GM18520 (cell line): ENCODE results near the gene UBR2.
"Not testable (repeated sequence)": the region's sequence is repeated elsewhere in the genome, so short reads cannot be mapped to it uniquely, and the experiment has no call there.

Experiments
- ATAC-seq: cut with Tn5 transposase; IDR thresholded peaks from one replicate; pipeline ENCODE4 v1.9.1; 2021; ENCODE audit not compliant: unreplicated experiment

The UBR2 gene

DNA sequence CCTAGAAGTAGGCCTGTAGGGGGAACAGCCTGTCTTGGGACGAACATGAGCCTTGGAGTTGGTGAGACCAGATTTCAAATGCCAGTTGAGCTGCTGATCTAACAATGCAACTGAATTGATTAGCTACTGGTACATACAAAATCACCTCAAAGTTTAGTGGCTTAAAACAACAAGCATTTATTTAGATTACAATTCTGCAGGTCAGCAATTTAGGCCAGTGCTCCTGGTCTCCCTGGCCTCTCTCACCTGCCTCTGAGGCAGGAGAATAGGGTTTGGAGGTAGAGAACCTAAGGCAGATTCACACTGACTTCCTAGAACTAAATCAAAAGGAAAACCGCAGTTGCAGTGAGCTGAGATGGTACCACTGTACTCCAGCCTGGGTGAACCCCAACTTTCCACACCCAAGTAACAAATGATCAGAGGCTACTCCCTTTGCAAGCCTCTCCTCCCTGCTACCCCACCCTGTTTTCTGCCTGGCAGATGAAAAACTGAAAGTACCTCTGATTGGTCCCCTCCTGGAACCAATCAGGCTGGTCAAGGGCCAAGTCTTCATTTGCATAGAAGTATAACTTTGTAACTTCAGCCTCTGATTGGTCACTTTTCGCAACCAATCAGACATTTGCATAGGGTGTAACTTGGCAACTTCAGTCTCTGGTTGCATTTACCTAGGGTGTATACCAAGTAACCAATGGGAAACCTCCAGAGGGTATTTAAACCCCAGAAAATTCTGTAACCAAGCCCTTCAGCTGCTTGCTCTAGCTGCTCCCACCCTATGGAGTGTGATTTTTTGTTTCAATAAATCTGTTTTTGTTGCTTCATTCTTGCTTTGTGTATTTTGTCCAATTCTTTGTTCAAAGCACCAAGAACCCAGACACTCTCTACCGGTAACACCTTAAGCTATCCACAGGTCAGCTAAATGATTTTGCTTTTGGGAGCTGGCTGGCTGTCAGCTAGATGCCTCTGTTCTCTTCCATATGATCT, 8.1 kb upstream of the UBR2 start:
- no peak for ATAC-seq

- ATAC-seq = no peak
These were observed 7.4 kb upstream of the UBR2 start for GRCh38 chr6:42556462-42556861.

GRCh38 chr6:42559276-42559675, 4.6 kb upstream of the UBR2 start:
- not testable (repeated sequence) for ATAC-seq

- ATAC-seq = no peak
These were observed 1.8 kb upstream of the UBR2 start for GRCh38 chr6:42561986-42562385.

DNA sequence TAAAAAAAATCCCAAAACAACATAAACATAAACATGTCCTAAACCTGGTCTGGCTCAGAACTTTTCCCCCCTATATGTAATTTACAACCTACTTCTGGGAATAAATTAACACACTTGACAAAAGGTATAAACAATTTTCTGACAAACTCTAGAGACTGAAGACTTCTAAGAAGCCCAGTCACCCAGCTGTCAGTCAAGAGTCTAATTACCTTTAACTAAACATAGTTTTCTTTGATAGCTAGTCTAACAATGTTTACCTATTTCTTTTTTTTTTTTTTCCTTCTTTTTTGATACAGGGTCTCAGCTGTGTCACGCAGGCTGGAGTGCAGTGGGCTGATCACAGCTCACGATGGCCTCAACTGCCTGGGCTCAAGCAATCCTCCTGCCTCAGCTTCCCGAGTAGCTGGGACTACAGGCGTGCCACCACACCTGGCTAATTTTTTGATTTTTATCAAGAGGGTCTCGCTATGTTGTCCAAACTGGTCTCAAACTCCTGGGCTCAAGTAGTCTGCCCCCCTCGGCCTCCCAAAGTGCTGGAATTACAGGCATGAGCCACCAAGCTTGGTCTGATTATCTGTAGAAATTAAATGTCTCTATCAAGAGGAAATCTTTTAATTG, 932 bp upstream of the UBR2 start:
- no peak for ATAC-seq

GRCh38 chr6:42564506-42564825, 637 bp downstream of the UBR2 start:
- peak; percentile 1 for ATAC-seq

DNA sequence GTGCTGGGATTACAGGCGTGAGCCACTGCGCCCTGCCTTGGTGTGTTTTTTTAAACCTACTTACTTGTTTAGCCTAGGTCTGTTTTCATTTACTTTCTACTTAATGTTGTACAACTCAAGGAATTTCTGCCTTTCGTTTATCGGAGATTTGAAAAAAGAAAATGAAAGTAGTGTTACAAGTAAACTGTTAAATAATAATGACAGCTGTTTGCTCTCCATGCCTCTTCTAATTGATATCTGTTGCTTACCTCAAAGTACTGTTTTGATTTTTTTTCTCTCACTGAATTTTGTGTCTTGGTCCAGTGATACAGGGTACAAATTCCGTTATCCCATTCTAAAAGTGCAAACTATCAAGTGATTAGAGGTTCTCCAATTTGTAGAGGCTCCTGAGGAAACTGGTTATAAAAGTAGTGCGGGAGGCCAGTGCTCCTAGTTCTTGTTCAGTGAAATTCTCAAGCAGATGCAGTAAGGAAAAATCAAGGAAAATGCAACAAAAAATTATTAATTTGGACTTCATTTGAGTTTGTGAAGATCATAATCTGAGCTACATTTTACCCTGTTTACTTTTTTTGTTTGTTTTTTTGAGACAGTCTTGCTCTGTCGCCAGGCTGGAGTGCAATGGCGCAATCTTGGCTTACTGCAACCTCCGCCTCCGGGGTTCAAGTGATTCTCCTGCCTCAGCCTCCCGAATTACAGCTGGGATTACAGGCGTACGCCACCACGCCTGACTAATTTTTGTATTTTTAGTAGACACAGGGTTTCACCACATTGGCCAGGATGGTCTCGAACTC, 2.2 kb downstream of the UBR2 start:
- ATAC-seq = no peak

DNA sequence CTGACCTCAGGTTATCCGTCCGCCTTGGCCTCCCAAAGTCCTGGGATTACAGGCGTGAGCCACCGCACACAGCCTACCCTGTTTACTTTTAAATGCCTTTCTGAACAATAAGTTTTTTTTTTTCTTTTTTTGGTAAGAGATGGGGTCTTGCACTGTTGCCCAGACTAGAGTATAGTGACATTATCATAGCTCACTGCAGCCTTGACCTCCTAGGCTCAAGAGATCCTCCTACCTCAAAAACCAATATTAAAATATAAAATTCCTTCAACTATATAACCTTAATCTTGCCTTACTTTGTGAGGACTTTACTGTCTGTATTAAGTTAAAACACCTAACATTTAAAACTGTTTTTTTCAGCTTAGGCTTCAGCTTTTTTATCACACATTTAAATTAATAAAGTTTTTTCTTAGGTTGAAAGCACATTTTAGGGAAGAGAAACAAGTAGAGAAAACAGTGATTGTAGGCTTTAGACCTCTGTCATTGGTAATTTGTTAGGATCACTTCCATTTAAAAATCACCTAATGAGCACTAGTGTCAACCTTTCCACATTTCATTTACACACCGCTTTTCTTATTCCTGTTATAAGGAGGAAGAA, 2.9 kb downstream of the UBR2 start:
- ATAC-seq = no peak

GRCh38 chr6:42567237-42567636, 3.4 kb downstream of the UBR2 start:
- not testable (repeated sequence) for ATAC-seq

- no peak for ATAC-seq
These were observed 5.5 kb downstream of the UBR2 start for GRCh38 chr6:42569102-42570028.

- ATAC-seq = peak; percentile 6
These were observed 7.9 kb downstream of the UBR2 start for GRCh38 chr6:42571611-42572342.

DNA sequence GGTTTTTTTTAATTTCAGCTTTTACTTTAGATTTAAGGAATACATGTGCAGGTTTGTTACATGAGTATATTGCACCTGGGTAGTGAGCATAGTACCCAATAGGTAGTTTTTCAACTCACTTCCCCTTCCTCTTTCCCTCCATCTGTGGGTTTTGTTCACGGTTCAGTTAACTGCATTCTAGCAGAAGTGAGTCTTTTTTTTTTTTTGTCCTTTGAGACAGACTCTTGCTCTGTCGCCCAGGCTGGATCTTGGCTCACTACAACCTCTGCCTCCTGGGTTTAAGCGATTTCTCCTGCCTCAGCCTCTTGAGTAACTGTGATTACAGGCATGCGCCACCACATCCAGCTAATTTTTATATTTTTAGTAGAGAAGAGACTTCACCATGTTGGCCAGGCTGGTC, 8.7 kb downstream of the UBR2 start:
- peak; percentile 69 for ATAC-seq

GRCh38 chr6:42576538-42576937, 12.7 kb downstream of the UBR2 start:
- not testable (repeated sequence) for ATAC-seq

DNA sequence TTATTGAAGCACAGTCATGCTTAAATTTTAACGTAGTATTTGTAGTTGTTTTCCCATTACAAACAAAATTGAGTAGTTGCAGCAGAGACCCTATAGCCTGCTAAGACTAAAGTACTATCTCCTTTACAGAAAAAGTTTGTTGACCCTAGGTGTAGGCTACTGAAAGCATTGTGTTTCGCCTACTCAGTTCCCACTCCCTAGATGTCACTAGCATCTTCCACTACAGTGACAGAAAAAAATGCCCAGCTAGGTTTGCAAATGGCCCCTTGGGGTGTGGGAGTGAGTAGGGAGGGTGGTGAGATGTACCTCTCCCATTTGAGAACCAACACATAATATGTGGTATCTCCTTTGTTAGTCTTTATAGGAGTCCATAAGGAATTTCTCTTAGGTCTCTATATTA, 34.5 kb downstream of the UBR2 start:
- no peak for ATAC-seq

DNA sequence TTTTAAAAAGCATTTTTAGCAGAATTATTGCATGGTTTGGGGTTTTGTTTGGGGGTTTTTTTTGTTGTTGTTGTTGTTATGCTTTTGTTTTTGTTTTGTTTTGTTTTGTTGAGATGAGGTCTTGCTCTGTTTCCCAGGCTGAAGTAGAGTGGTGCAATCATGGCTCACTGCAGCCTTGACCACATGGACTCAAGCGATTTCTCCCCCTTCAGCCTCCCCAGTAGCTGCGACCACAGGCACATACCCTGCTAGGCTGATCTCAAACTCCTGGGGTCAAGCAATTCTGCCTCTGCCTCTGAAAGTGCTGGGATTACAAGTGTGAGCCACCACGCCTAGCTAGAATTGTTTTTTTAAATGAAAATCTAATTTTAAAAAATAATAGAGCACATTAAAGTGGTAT, 35.7 kb downstream of the UBR2 start:
- ATAC-seq = no peak

GRCh38 chr6:42604150-42604549, 40.3 kb downstream of the UBR2 start:
- ATAC-seq = no peak

DNA sequence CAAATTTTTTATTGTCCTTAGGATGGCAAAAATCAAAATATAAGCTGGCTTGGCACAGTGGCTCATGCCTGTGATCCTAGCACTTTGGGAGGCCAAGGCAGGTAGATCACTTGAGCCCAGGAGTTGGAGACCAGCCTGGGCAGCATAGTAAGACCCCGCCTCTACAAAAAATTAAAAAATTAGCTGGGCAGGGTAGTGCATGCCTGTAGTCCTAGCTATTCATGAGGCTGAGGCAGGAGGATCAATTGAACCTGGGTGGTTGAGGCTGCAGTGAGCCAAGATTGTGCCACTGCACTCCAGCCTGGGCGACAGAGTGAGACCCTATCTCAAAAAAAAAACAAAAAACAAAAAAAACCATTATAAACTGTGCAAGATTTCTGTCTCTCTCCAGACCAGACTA, 40.9 kb downstream of the UBR2 start:
- ATAC-seq = not testable (repeated sequence)

DNA sequence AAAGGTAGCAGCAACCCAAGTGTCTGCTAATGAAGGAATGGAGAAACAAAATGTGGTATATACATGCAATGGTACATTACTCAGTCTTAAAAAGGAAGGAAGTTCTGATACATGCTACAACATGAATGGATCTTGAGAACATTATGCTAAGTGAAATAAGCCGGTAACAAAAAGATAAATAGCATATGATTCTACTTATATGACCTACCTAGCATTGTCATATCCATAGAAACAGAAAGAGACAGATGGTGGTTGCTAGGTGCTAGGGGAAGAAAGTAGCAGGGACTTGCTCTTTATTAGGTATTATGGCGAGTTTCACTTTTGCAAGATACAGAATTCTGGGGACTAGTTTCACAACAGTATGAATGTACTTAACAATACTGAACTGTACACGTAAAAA, 46.6 kb downstream of the UBR2 start:
- ATAC-seq = no peak

- ATAC-seq = no peak
These were observed 51.7 kb downstream of the UBR2 start for GRCh38 chr6:42615518-42615917.

- no peak for ATAC-seq
These were observed 52.9 kb downstream of the UBR2 start for GRCh38 chr6:42616716-42617115.
